ENCODE data around the gene CD59.

The CD59 gene

DNA sequence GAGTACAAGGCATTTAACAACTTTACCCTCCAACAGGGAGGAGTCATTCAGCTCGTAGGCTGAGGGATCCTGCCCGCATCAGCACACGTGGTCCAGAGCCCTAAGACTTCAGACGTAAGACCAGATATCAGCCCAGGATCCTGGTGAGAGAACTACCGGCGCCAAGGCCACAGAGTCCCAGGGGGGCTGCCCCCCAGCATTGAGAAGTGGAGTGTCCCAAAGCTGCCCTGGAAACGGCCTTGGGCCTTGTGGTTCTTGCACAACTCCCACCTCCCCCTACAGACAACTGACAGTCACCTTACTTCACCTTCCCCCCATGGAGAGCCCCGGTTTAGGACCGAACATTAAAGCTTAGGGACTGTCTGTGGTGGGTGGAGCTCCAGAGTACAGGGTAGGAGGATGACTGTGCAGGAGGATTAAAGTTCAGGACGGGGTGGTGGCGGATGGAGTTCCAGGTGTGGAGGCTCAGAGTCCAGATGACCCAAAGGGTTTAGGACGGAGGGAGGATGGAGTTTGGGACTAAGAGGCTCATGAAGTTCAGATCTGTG, 36.6 kb downstream of the CD59 start:
- Mint-ChIP-seq H3K27ac (peak overlapping the region; percentile 29), H3K4me3 (peak overlapping the region; percentile 57), H3K9me3 (no peaks in the 10 kb centered on the region), H3K27me3 (peaks cover 22% of the 10 kb centered on the region), H3K4me1 (peaks cover 13% of the 10 kb centered on the region), H3K36me3 (ENCODE audit: low read depth) (no peaks in the 10 kb centered on the region)
- ATAC-seq, result no peak
- no peak for DNase-seq

DNA sequence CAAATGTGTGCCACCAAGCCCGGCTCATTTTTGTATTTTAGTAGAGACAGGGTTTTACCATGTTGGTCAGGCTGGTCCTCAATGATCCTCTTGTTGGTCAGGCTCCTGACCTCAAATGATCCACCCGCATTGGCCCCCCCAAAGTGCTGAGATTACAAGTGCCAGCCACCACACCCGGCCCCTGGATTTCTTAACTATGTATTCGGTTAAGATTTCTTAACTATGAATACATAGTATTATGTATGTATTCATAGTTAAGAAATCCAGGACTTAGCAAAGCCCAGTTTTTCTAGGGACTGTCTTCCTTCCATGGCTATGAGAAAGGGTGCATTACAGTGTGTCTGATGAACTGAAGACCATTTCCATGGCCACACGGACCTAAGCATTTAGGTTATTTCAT, 37.3 kb downstream of the CD59 start:
- DNase-seq (no peak), ATAC-seq (no peak)
- Mint-ChIP-seq H3K36me3 (ENCODE audit: low read depth) (no peaks in the 10 kb centered on the region), H3K27ac (no peak overlapping the region), H3K9me3 (no peaks in the 10 kb centered on the region), H3K4me1 (peaks cover 13% of the 10 kb centered on the region), H3K4me3 (no peak overlapping the region), H3K27me3 (peaks cover 22% of the 10 kb centered on the region)

DNA sequence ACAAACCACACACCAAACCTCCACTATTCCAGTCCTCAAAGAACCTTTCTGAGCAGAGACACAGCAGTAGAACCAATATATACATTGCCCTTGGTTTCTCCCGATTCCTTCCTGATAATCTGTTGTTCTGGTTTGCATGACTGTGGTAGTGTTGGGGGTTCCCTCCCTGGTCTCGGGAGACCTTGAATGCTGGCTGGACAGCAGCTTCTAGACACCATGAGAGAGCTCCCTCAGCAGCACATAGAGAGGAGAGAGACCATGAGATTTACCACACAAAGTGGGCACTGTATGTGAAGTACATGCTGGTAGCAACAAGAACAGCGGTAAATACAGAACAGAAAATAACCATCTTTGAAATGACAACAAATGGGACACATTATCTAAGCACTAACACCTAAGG, 38.2 kb downstream of the CD59 start:
- Mint-ChIP-seq H3K36me3 (ENCODE audit: low read depth) (no peaks in the 10 kb centered on the region), H3K9me3 (no peaks in the 10 kb centered on the region), H3K27me3 (peaks cover 22% of the 10 kb centered on the region), H3K27ac (no peak overlapping the region), H3K4me3 (no peak overlapping the region), H3K4me1 (peaks cover 13% of the 10 kb centered on the region)
- ATAC-seq (no peak), DNase-seq (no peak)

DNA sequence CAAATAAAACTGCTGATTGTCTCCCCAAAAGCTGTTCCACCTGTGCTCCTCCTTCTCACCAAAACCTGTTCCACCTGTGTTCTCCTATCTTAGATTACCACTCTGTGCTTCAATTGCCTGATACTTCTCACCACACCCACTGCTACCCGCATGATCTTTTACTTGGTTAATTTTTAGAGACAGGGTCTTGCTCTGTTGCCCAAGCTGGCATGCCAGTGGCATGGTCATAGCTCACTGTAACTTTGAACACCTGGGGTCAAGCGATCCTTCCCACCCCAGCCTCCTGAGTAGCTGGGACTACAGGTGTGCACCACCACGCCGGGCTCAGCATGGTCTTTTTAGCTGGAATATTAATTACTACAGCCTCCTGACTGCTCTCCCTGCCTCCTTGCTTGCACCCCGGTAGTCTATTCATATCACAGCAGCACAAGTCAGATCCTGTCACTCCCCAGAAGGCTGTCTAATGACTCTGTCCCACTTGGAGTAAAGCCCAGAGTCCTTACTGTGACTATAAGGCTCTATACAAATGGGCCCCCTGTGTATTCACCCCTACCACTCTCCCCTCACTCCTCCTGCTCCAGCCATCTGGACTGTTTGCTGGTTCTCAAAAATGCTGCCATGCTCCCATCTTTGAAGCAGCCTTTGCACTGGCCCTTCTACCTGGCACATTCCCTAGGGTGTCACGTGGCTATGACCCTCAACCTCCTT, 39.1 kb downstream of the CD59 start:
- H3K27ac Mint-ChIP-seq, result no peak overlapping the region
- H3K36me3 Mint-ChIP-seq (ENCODE audit: low read depth), result no peaks in the 10 kb centered on the region
- peaks cover 13% of the 10 kb centered on the region for H3K4me1 Mint-ChIP-seq
- peaks cover 22% of the 10 kb centered on the region for H3K27me3 Mint-ChIP-seq
- ATAC-seq (no peak), DNase-seq (no peak)
- H3K9me3 Mint-ChIP-seq, result no peaks in the 10 kb centered on the region
- H3K4me3 Mint-ChIP-seq, result no peak overlapping the region

DNA sequence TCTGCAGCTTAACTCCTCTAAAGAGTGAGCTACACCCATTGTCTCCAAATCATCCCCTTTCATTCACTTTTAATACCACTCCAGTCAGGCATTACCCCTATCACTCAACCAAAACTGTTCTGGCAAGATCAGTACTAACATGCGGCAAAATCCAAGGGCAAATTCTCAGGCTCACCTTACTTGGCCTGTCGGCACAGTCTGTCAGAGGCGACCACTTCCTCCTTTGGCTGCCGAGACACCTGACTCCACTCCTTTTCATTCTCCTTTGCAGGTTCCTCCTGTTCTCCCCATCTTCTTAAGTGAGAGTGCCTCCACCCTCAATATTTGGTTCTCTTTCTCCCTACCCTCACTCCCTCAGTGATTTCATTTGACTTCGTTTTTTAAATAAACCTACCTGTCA, 39.8 kb downstream of the CD59 start:
- peaks cover 10% of the 10 kb centered on the region for H3K4me1 Mint-ChIP-seq
- H3K27me3 Mint-ChIP-seq, result peaks cover 22% of the 10 kb centered on the region
- no peaks in the 10 kb centered on the region for H3K9me3 Mint-ChIP-seq
- H3K36me3 Mint-ChIP-seq (ENCODE audit: low read depth), result no peaks in the 10 kb centered on the region
- H3K4me3 Mint-ChIP-seq, result no peak overlapping the region
- no peak overlapping the region for H3K27ac Mint-ChIP-seq
- DNase-seq (no peak), ATAC-seq (no peak)

DNA sequence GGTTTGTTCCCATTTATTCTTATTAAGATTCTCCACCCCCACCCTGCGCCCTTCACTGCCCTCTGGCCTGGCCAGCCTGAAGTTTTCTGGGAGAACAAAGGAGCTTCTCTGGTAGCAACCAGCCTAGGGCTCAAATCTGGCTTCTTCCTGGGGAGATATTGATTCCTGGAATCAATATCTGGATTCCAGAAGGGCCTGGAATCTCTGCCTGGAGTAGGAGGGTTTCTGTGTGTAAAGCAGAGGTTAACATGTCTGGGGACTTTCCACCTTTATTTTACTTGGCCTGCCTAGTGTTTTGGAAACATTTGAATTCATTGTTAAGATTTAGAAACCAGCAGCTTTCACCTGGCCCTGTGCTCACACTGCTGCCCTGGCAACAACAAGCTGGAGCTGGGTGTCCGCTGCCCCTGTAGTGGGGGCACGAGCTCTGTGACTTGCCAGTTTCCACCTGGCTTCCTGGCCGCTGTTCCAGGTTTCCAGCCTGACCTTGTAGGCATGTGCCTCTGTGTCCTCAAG, 41.1 kb downstream of the CD59 start:
- peaks cover 9% of the 10 kb centered on the region for H3K4me1 Mint-ChIP-seq
- H3K36me3 Mint-ChIP-seq (ENCODE audit: low read depth), result no peaks in the 10 kb centered on the region
- DNase-seq (no peak), ATAC-seq (no peak)
- H3K9me3 Mint-ChIP-seq, result no peaks in the 10 kb centered on the region
- H3K27me3 Mint-ChIP-seq, result peaks cover 22% of the 10 kb centered on the region
- no peak overlapping the region for H3K27ac Mint-ChIP-seq
- no peak overlapping the region for H3K4me3 Mint-ChIP-seq

DNA sequence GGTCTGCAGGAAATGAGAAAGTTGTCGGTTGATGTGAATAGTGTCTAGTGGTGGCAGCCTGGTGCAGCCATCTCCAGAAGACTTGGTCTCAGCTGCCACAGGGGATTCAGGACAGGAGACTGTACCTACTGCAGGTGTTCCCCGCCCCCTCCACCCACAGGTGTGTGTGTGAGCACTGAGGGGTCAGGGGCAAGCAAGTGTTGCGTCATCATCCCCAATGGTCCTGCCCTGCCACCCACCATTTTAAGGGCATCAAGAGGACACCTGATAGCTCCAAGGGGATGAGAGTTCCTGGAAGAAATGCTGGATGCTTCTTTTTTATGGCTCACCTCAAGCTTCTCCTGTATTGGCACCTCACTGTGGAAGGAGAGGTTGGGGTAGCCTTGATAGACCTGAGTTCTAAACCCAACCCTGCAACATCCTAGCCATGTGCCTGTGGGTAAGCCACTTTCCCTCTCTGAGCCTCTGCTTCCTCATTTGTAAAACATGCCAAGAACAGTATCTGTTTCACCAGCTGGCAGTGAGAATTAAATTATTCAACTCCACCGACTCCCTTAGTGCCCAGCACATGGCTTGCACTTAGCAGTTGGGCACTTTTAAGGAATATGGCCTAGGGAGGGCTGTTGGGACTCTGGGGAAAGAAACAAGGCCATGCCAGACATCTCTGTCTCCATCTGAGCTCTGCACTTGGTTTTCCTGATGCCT, 41.7 kb downstream of the CD59 start:
- Mint-ChIP-seq H3K27me3 (peaks cover 17% of the 10 kb centered on the region), H3K36me3 (ENCODE audit: low read depth) (no peaks in the 10 kb centered on the region), H3K27ac (no peak overlapping the region), H3K9me3 (no peaks in the 10 kb centered on the region), H3K4me3 (no peak overlapping the region), H3K4me1 (peaks cover 6% of the 10 kb centered on the region)
- ATAC-seq (no peak), DNase-seq (no peak)

DNA sequence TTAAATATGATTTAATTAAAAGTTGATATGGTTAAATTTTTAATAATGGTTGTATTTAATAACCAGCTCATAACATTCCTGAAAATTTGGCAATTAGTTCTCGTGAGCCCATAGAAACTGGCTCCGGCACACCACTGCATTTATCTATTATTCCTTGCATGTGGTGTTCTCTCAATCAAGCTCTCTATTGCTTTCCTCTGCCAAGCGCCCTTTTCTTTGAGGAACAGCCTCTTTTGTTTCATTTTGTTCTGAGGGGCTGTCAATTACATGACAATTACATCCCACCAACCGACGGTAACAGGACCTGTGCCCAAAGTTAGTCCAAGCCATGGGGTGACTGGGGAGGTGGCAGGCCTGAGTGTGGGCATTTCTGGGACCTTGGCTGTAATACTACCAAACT, 43.7 kb downstream of the CD59 start:
- DNase-seq (no peak), ATAC-seq (no peak)
- Mint-ChIP-seq H3K36me3 (ENCODE audit: low read depth) (no peaks in the 10 kb centered on the region), H3K27ac (no peak overlapping the region), H3K9me3 (no peaks in the 10 kb centered on the region), H3K4me1 (peaks cover 6% of the 10 kb centered on the region), H3K4me3 (no peak overlapping the region), H3K27me3 (peaks cover 14% of the 10 kb centered on the region)

DNA sequence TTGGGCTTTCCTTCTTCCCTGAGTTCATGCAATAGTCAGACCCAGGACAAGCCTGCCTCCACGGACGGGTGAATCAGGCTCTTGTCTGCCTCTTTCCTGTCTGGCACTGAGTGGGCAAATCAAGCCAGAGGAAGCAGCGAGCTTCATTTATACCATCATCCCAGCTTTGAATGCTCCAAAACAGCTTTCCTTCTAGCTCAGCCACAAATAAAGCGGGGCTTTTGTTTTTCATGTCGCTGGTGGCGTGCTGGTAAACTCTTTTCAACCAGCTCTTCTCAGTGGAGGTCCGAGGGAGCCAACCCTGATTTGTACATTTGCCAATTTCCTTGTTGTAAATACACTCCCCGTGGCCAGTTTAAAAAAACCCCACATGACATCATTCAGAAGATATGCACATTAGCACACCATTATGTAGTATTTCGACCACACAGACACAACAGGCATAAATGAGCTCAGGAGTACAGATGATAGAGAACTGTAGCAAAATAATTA, 44.2 kb downstream of the CD59 start:
- H3K27ac Mint-ChIP-seq, result no peak overlapping the region
- ATAC-seq (no peak), DNase-seq (no peak)
- H3K9me3 Mint-ChIP-seq, result no peaks in the 10 kb centered on the region
- H3K4me1 Mint-ChIP-seq, result peaks cover 6% of the 10 kb centered on the region
- H3K27me3 Mint-ChIP-seq, result peaks cover 14% of the 10 kb centered on the region
- H3K36me3 Mint-ChIP-seq (ENCODE audit: low read depth), result no peaks in the 10 kb centered on the region
- H3K4me3 Mint-ChIP-seq, result no peak overlapping the region

DNA sequence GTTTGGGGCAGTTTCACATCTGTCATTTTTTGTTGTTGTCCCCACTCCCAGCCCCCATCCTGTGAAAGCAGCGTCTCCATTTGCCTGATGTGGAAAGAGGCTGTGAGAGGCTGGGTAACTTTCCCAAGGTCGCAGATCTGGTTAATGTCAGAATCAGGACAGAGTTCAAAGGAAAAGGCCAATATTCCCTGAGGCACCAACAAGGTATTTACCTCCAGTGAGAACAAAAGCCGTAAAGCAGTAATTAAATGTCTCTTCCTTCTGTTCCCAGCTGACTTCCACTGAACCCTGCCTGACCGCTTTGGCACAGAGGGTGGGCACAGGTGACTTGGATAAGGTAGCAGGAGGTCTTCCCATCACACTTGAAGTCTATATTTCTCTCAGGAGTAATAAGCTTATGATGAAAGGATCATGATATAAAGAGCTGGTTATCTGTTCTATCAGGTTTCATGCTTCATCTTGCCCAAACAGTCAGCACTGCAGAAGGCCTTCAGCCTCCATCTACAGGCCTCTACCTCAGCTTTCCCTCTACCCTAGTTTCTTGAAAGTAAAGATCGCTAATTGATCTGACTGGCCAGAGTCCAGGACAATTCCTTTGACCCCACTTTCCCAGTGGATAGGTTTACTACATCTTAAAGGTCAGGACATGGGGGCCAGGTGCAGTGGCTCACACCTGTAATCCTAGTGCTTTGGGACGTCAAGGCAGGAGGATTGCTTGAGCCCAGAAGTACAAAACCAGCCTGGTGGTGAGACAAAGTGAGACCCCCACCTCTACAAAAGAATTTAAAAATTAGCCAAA, 45.0 kb downstream of the CD59 start:
- Mint-ChIP-seq H3K9me3 (no peaks in the 10 kb centered on the region), H3K27ac (no peak overlapping the region), H3K4me1 (peaks cover 6% of the 10 kb centered on the region), H3K4me3 (no peak overlapping the region), H3K36me3 (ENCODE audit: low read depth) (no peaks in the 10 kb centered on the region), H3K27me3 (peaks cover 12% of the 10 kb centered on the region)
- DNase-seq (no peak), ATAC-seq (no peak)

DNA sequence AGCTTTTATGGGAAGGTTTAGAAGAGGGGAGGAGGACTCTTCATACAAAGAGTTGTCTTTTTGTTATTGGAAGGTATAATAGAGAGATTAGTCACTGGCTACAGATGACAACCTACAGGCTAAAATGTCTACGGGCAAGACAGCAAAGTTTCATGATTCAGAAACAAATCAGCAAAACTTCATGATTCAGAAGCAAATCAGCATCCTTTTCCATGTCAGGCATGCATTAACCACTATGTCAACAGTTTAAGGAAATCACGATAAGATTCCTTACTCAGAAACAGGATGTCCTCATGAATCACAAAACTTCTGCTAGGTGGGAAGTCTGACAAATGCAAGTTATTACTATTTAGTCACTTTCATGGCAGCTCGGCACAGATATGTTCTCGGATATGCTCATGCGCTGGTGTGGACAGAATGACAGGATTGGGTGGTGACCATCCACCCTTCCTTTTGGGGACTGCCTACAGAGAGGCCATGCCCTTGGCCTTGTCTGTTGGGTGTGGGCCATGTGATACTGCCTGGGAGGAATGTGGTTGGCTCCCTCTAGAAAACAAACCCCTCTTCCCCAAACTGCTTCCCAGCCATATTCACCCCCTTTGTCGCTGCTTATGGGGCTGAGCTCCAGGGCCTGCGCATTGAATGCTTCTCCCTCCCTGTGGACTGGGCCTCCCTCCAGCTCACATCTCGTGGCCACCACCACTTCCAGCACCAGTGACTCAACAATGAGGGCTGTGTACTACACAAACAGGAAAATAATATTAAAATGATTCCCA, 45.7 kb downstream of the CD59 start:
- ATAC-seq, result peak; percentile 47
- H3K4me3 Mint-ChIP-seq, result no peak overlapping the region
- no peak for DNase-seq
- no peak overlapping the region for H3K27ac Mint-ChIP-seq
- H3K36me3 Mint-ChIP-seq (ENCODE audit: low read depth), result no peaks in the 10 kb centered on the region
- H3K4me1 Mint-ChIP-seq, result peaks cover 6% of the 10 kb centered on the region
- no peaks in the 10 kb centered on the region for H3K9me3 Mint-ChIP-seq
- H3K27me3 Mint-ChIP-seq, result peaks cover 7% of the 10 kb centered on the region

DNA sequence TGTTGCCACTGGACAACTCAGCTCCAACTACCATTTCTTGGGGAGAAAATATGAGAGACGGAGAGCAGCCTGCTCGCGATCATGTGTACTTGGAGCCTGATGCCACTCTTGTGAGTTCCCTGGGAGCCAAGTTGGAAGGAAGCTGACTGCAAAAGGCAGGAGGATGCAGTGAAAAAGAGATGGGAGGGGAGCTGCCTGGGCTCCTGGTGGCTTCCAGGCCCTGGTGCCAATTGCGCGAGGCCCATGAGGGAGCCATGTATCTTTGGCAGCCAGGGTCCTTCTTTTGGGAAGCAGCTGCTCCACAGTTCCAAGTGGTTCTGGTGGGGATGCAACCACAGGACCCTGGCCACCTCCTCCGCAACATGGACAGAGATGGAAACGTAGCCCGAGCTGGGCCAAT, 46.7 kb downstream of the CD59 start:
- no peak for DNase-seq
- no peaks in the 10 kb centered on the region for H3K9me3 Mint-ChIP-seq
- no peaks in the 10 kb centered on the region for H3K36me3 Mint-ChIP-seq (ENCODE audit: low read depth)
- no peak for ATAC-seq
- H3K4me1 Mint-ChIP-seq, result peaks cover 6% of the 10 kb centered on the region
- peaks cover 7% of the 10 kb centered on the region for H3K27me3 Mint-ChIP-seq
- H3K27ac Mint-ChIP-seq, result no peak overlapping the region
- H3K4me3 Mint-ChIP-seq, result no peak overlapping the region

DNA sequence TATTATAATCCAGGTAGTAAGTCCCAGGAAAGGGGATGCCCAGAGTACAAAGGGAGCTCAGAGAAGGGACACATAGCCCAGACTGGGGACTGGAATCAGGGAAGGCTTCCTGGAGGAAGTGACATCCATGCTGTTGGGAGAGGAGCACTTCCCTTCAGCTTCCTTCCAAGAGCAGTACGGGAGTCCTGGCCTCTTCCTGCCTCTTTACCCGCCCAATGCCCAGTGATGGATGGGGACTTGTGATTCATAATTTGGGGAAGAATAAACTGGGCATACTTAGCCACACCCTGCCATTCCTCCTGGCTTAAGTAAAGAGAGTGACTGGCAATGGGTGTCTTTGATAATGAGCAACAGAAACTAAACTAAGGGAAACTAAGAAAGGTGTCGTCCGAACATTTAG, 47.1 kb downstream of the CD59 start:
- H3K36me3 Mint-ChIP-seq (ENCODE audit: low read depth), result no peaks in the 10 kb centered on the region
- no peak overlapping the region for H3K27ac Mint-ChIP-seq
- peaks cover 11% of the 10 kb centered on the region for H3K27me3 Mint-ChIP-seq
- no peaks in the 10 kb centered on the region for H3K9me3 Mint-ChIP-seq
- H3K4me3 Mint-ChIP-seq, result no peak overlapping the region
- no peak for DNase-seq
- peaks cover 6% of the 10 kb centered on the region for H3K4me1 Mint-ChIP-seq
- ATAC-seq, result no peak
